GM21360 (cell line): ENCODE results near the gene URB1.

Experiments
- ATAC-seq: cut with Tn5 transposase; IDR thresholded peaks from one replicate; pipeline ENCODE4 v1.9.1; 2021; ENCODE audit warnings: mild to moderate bottlenecking, moderate library complexity; ENCODE audit not compliant: unreplicated experiment

Gene URB1

DNA sequence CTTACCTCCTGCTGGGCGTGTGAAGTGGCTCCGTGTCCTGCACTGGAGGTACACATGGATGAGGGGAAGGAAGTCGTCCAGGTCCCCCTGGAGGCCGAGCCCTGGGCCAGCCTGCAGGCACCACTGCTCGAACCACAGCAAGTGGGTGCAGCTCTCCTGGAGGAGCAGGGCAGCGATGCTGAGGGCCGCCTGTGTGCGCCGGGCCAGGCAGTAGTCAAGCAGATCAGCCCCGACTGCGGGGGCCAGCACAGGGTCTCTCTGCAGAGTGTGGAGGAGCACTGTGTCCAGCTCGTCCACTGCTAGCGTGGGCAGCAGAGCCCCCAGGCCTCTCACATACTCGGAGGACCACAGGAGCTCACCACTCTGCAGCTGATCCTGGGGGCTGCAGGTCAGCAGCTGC, 45.9 kb downstream of the URB1 start:
- ATAC-seq, result no peak

DNA sequence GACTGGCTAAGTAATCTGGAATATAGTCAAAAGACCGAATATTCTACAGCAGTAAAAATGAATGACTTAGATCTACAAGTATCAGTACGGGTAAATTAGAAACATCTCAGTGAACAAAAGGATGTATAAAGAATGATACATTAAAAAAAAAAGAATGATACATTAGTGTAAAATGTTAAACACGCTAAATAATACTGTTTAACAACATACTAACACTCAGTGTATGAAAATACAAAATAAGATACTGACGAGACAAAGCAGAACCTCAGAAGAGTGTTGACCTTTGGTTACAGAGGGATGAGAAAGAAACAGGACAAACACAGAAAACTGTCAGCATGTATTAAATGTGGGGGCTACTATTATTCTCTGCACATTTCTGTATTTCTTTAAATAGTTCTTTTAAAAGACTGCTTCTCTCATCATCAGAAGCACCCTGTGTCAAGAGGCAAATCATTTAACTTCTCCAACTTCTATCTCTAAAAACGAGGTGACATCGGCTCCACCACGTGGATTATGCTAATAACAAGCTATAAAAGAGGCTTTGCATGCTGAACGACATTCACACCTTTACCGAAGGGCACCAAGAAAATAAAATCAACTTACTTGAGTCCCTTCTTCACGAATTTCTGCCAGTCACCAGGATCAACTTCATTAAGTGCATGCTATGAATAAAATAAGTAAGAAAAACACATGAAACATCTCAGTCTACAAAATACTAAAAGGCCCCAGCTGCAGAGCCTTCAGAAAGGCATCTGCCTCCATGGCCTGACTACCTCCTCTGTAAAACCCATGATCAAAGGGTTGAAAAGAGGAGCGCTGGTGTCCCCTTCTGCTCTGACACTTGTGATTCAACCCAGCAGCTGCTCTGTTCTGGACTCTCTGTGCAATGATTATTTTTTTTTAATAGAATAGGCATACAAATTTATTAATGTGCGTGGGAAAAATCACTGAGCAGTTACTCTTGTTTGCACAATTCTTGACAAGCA, 51.7 kb downstream of the URB1 start:
- ATAC-seq, result no peak

DNA sequence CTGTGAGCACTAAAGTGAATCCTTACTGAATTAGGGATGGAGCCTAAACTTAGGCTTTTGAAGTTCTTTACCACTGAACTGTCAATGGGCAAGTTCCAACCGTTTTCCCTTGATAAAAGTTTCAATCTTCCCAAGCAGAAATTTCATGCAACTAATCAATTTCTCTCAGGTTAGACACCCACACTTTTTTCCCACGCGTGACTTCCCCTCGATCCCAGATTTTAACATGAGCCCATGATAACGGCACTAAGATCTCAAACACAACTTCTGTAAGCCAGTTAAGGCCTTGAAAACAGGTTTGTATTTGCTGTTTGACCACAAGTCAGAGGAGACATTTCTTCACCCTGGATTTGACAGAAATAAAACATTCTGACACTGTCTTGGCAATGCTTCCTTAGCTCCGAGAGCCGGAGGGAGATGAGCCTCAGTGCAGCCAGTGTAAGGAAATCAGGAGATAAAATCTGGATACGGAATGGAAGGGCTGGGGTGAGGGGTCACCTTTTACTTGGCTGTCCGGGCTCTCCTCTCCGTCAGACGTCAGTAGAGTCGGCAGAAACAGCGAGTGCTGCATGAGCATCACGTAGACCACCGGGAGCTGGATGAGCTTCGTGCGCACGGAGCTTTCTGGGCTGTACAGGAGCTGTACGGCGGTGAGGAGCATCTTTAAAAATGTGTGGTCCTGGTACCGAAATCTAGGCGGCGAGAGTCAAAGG, 54.4 kb downstream of the URB1 start:
- no peak for ATAC-seq

DNA sequence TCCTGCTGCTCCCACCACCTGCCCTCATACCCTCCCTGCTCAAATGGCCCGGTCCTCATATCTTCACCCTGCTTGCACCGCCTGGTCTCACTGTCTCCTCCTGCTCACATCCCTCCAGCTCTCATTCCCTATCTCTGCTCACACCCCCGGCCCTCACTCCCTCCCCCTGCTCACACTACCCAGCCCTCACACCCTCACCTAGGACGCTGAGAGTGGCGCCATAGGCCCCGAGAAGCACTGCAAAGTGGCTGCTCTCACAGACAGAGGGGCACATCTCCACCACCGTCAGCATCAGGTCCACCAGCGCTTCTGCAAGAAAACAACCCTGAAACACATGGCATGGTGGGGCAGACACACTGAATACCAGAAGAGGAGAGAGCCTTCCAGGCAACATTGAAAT, 55.6 kb downstream of the URB1 start:
- ATAC-seq, result no peak

DNA sequence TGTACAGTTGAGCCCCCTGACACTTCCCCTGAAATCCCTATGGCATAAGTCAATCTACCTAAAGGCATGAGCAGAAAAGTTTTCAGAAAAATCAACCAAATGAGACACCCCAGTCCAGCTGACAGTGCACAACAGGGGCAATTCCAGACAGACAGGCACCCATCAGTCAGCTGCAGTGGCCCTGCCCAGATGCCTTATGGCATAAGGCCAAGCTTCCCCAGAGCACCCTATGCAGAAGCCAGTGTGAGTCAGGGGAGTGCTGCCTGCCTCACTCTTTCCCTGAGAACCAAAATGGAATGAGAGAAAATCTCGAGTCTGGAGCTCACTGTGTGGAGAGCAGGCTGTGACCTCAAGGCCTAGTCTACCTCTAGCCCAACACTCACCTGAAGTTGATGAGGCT, 56.1 kb downstream of the URB1 start:
- ATAC-seq, result no peak

DNA sequence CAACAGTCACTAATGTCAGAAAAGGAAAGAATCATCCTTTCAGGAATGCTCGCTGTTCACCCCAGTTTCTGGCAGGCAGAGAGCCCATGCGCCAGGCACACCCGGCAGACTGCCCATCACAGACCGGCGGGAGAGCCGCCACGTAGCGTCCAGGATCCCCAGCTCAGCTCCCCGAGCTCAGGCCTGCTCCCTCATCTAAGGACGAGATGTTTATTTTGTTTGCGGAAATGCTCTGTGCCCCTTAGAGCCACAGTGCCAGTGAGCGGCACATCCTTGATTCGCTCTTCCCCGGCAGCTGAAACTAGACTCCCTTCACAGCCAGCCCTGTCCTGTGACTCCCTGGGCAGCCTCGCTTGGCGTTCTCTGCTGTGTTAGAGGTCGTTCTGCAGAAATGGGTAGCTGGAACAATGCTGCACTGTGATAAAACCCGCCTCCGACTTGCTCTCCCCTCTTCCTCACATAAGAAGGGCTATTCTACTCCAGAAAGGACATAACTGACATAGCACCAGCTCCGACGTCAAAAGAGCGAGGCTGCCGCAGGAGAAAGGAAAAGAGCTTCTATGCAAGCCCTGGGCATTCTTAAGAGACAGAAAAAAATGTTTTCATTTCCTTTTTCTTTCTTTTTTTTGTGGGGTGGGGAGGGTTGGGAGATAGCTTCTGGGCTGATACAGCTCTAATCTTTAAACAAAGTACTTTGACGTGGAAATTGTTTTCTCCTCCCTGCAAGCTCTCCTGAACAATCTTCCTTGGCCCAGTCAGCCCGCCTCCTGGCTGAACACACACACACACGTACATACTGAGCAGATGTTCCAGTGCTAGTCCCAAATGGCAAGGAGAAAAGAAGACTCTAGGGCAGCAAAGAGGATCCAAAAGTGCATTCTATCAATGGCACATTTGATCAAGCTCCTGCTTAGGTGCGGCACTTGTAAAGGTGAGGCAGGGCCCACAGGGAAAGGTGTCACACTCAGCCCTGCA, 56.9 kb downstream of the URB1 start:
- ATAC-seq, result no peak

DNA sequence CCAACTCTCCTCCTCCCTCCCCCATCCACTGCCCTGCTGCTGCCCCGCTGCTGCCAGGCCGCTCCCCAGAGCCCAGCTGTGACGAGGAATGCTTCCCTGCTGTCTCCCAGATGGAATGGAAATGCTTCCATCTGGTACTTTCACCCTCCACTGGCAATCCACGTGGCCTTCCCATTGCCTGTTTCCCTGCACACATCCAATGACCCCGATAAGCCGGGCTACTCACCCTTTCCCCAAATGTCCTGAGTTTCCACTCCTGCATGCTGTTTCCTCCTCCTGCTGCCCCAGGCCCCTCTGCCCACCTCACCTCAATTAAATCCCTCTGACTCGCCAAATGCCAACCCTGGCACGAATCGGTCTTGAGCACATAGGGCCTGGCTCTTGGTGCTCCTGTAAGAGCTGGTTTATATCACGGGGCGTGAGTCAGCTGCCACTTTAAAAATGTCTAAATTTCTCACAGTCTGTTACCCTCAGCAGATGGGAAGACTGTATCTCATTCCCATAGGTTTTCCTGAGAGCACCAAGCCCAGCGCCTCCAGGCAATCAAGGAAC, 57.8 kb downstream of the URB1 start:
- no peak for ATAC-seq

DNA sequence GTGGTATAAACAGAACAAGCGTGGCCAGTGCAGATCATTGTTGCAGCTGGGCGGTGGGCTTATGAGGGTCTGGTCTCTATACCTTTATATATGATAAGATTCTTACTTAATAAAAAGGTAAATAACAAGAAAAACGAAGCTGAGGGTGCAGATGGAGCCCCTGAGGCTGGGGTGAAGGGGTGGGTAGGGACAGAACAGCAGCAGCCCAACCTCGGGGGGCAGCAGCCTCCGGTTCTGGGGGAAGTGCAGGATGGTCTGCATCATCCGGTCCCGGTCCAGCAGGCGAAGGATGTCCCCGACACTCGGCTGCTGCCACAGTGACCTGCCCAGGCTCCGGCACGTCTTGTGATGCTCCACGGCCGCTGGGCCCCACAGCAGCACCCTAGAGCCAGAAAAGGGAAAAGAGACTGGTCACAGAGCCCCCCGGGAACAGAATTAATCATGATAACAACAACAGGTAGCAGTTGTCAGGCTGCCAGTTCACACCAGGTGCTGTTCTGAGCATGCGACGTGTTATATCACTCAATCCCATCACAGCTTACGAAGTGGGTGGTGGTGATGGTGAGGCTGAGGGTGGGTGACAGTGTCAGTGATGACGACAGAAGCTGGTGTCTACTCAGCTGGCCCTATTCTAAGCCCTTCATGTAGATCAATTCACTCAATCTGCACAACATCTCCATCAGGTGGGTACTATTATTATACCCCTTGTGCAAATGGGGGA, 58.7 kb downstream of the URB1 start:
- no peak for ATAC-seq

DNA sequence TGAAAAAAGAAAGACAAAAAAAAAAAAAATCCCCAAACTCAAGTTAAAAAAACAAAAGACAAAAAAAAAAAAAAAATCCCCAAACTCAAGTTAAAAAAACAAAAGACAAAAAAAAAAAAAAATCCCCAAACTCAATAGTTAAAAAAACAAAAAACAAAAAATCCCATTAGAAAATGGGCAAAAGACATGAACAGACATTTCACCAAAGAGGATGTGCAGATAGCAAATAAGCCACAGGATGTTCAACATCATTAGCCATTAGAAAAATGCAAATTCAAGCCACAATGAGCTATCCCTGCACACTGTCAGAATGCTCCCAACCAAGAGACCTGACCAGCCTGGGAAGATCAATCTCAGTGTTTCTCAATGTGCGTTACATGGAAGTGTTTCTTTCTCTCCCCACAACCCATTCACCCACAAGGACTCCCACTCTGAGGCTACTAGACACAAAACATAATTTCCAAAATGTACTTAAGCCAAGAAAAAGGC, 60.3 kb downstream of the URB1 start:
- ATAC-seq, result no peak

DNA sequence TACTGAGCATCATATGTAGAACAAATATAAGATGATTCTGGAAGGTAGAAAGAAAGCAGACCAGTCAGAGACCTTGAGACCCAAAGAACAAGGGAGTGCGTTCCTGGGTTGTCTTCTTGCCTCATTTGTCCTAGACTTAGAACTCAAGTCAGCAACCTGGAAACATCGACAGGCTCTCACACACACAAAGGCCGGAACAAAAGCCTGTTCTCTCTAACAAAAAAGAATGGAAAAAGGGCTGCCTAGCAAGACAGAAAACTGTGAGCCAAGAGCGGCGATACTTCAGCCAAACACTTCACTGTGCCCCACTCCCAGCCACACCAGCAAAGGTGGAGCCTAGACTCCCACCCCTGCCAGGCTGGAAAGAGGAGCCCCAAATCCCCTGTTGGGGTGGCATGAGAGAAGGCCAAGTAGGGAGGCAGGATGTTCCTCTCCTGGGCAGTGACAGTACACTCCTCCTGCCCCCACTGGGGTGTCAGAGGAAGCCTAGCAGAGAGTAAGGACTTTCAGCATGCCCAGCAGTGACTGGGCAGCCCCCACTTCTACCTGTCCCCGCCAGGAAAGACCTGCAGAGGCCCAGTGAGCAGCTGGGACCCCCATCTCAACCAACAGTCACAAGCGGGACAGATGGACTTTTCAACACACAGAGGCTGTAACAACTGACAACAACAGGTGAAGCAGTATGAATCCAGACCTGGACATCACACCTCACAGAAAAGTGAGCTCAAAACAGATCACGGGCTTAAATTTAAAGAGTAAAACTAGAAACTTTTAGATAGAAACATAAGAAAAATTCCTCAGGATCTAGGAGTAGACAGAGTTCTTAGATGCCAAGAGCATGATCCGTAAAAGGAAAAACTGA, 61.1 kb downstream of the URB1 start:
- ATAC-seq, result no peak

DNA sequence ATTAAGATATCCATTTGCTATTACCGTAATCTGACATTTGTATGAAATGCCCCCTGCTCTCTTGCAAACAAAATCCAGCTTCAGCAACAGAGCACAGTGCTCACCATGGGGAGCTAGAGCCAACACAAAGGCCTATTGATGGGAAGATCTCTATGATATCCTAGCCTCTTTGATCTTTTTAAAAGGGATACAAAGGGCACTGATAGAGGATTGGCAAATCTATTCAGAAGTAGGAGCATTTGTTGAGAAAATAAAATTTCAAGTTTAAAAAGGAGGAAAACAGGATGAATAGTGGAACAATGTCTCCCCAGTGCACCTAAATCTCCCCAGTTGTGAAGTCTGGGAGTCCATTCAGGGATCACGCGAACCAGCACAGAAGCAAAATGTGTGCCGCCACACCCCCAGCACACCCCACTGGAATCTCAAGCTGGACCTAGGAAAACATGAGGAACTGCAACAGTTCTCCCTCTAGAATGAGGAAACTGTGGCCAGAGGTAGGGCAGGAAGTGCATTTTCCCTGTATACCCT, 62.0 kb downstream of the URB1 start:
- no peak for ATAC-seq

DNA sequence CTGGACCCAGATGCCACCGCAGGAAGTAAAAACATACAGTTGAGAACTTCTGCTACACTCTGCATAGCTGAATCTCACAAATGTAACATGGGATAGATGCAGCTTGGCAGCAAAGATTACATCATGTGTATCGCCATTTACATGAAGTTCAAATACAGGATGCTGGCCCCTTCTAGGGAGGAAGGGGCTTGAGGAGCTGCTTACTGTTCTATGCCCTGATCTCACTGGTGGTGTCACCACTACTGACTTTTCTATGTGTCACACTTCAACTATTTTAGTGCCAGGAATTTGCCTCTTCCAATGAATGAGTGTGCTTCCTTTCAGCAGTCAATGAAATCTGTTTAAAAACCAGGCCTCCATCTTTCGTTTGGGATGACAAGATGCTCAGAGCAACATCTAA, 63.0 kb downstream of the URB1 start:
- no peak for ATAC-seq

DNA sequence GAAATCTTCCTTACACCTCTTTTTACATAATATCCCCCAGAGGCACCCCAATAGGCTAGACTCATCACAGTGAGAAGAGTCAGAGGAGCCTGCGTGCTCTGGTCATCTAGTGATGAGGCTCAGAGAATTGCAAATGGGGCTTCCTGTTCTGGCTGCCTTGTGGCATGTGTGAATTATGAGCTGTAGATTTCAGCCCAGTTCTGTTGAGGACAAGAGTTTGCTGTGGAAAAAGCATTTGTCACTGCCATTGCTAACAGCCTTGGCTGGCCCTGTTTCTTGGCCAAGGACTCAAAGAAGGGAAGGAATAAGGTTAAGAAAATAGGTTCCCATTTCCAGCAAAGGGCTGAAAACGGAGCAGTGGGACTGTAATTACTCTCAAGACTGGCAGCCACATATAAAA, 63.5 kb downstream of the URB1 start:
- no peak for ATAC-seq

DNA sequence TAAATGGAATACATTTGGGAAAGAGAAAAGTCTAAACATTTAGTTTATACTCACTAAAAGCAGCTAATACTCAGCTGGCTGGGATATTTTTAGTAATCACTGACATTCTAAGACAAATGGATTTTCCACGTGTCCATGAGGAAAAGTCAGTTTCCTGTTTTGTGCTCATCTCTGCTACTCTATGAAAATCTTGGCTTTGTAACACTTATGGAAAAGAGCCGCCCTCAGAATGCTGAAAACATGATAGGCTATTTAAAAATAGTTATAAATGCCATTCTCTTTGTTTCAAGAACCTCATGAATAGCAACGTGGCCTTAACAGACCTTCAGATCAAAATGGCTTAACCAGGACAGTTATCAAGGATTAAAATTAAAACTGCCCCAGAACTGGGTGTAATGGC, 64.2 kb downstream of the URB1 start:
- no peak for ATAC-seq

DNA sequence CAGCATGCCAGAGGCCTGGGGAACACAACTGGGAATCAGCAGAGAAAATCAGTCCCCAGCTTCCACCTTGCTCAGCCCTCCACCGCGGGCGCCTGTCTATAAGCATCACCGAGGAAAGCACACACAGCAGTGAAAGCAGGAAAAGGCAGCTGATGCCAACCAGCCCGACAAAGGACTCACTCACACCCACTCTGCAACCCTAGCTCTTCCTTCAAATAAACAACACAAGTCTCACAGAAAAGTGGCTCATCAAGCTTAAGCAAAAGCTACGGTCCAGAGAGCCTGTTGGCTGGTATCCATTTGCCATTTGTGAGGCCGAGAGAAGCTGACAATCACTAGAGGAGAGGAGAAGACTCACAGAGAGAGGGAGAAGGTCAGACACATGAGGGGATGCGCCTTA, 67.1 kb downstream of the URB1 start:
- no peak for ATAC-seq

DNA sequence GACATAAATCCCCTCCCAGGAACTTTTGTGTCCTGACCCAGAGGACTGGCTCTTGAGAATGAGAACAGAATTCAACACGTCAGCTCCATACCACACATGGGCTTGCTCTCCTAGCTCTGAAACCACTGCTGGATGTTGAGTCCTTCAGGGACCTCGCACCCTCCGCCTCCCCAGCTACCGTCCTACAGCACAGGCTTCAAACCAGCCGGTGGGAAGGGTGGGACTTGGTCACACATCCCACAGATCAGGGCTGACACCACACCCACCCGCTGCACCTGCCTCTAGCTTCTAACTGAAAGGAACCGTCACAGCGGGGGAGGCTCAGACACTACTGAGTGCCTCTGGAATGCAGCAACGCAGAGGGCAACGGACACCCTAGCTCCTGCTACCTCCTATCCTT, 70.1 kb downstream of the URB1 start:
- ATAC-seq, result no peak

DNA sequence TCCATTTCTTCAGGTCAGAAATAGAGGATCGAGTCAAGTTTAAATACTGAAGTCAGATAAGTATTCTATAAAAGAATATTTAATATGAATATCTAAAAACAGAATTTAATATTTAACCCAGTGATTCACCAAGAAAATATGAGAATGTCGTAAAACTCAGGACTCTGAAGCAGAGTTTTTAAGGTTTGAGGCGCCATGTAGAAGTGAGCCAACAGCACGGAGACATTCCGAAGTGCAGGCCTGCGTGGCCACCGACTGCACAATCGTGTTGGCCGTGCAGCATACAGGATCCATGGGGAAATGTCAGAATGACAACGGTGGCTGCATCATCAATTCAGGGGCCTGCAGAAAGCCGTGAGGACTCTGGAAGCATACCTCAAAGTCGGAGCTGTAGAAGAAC, 70.7 kb downstream of the URB1 start:
- no peak for ATAC-seq

DNA sequence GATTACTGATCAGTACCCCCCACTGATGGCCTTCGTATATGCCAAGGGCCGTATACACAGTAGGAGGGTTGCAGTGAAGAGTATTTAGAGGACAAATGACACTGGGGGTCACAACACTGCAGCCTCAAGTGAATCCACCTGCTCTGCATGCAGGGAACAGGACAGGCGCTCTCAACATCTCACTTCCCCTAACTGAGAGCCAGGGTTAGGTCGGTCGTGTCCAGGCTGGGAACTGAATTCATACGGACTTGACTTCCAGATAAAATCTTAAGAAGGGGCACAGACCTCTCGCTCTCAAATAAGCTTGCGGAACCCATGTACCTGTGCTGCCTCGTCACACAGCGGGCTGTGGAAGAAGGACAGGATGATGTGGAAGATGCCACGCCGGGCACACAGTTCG, 71.3 kb downstream of the URB1 start:
- no peak for ATAC-seq

DNA sequence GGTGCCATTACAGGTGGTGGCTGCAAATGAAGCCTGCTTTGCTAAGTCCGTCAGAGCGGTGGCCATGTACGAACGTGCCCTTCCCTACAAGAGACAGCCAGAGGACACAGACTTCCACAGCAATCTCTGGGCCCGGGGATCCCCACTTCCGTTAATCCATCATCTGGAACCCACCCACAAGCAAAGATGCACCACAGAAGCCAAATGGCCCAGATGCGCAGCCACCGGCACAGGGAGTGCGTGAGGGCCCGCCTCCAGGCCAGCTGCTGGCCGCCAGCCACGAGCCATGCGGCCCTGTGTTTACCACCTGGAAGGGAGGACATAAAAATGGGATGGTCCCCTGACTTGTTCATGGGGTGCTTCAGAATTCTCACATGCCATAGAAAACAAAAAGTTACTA, 72.1 kb downstream of the URB1 start:
- ATAC-seq, result no peak
